SK-N-SH treated with all-trans-retinoic acid at 6 μM for 48 hours (cell line): Measurements from ENCODE around the gene FNDC11.

Source experiments
- ATAC-seq: fragments of 200-7000 bp; cut with Tn5 transposase; 3 replicates; pipeline ENCODE4 v1.9.1; 2020; ENCODE audit warnings: mild to moderate bottlenecking, moderate library complexity
- ARNTL ChIP-seq: fragments of 450-650 bp; formaldehyde crosslinking; IDR thresholded peaks from 2 replicates; pipeline ENCODE4 v1.5.0; 2020; ENCODE audit warnings: low read depth, mild to moderate bottlenecking, moderate library complexity, borderline replicate concordance
- BACH2 ChIP-seq: fragments of 250-450 bp; sonication (Bioruptor Pico); IDR thresholded peaks from 2 replicates; pipeline ENCODE4 v1.9.0; 2021; ENCODE audit warnings: mild to moderate bottlenecking, borderline replicate concordance
- CREB5 ChIP-seq: fragments of 250-450 bp; sonication (Bioruptor Pico); IDR thresholded peaks from 2 replicates; pipeline ENCODE4 v1.5.1; 2020; ENCODE audit warnings: low read depth, mild to moderate bottlenecking, moderate library complexity
- CSDC2 ChIP-seq: fragments of 250-450 bp; sonication (Bioruptor Pico); IDR thresholded peaks from 2 replicates; pipeline ENCODE4 v1.5.0; 2020; ENCODE audit warnings: mild to moderate bottlenecking, moderate library complexity
- CSRNP3 ChIP-seq: fragments of 250-450 bp; sonication (Bioruptor Pico); IDR thresholded peaks from 2 replicates; pipeline ENCODE4 v1.5.1; 2021; ENCODE audit warnings: mild to moderate bottlenecking, moderate library complexity
- ESRRG ChIP-seq: fragments of 250-450 bp; sonication (Bioruptor Pico); IDR thresholded peaks from 2 replicates; pipeline ENCODE4 v1.6.1; 2021; ENCODE audit warnings: mild to moderate bottlenecking
- ISL1 ChIP-seq: fragments of 250-450 bp; sonication (Bioruptor Pico); IDR thresholded peaks from 2 replicates; pipeline ENCODE4 v2.1.2; 2022; ENCODE audit warnings: mild to moderate bottlenecking, moderate library complexity
- OSR1 ChIP-seq: fragments of 250-450 bp; sonication (Bioruptor Pico); IDR thresholded peaks from 2 replicates; pipeline ENCODE4 v1.8.0; 2022; ENCODE audit warnings: moderate library complexity, mild to moderate bottlenecking, inconsistent platforms
- PATZ1 ChIP-seq: fragments of 250-450 bp; sonication (Bioruptor Pico); IDR thresholded peaks from 2 replicates; pipeline ENCODE4 v1.8.0; 2020; ENCODE audit warnings: mild to moderate bottlenecking, moderate library complexity, borderline replicate concordance
- POU6F1 ChIP-seq: fragments of 250-450 bp; sonication (Bioruptor Pico); IDR thresholded peaks from 2 replicates; pipeline ENCODE4 v1.8.0; 2021; ENCODE audit warnings: low read depth, mild to moderate bottlenecking, moderate library complexity, borderline replicate concordance
- RARB ChIP-seq: fragments of 250-450 bp; sonication (Bioruptor Pico); IDR thresholded peaks from 2 replicates; pipeline ENCODE4 v1.8.0; 2021; ENCODE audit warnings: mild to moderate bottlenecking, moderate library complexity
- SNAI2 ChIP-seq: fragments of 250-450 bp; sonication (Bioruptor Pico); IDR thresholded peaks from 2 replicates; pipeline ENCODE4 v1.5.0; 2020; ENCODE audit warnings: mild to moderate bottlenecking, moderate library complexity
- TCF4 ChIP-seq: fragments of 250-450 bp; sonication (Bioruptor Pico); IDR thresholded peaks from 2 replicates; pipeline ENCODE4 v1.8.0; 2021; ENCODE audit warnings: mild to moderate bottlenecking, moderate library complexity, borderline replicate concordance
- TOX ChIP-seq: fragments of 250-450 bp; sonication (Bioruptor Pico); IDR thresholded peaks from 2 replicates; pipeline ENCODE4 v1.8.0; 2021; ENCODE audit warnings: mild to moderate bottlenecking, moderate library complexity, borderline replicate concordance
- TSHZ2 ChIP-seq: fragments of 250-450 bp; sonication (Bioruptor Pico); IDR thresholded peaks from 2 replicates; pipeline ENCODE4 v1.5.0; 2020; ENCODE audit warnings: mild to moderate bottlenecking, moderate library complexity
- ZC3H10 ChIP-seq: fragments of 250-450 bp; sonication (Bioruptor Pico); IDR thresholded peaks from 2 replicates; pipeline ENCODE4 v1.5.1; 2021; ENCODE audit warnings: mild to moderate bottlenecking, moderate library complexity
- ZFP3 ChIP-seq: fragments of 250-450 bp; sonication (Bioruptor Pico); IDR thresholded peaks from 2 replicates; pipeline ENCODE4 v1.5.0; 2020; ENCODE audit warnings: mild to moderate bottlenecking, moderate library complexity
- ZNF565 ChIP-seq: fragments of 450-650 bp; formaldehyde crosslinking; conservative IDR thresholded peaks from 2 replicates; pipeline ENCODE4 v1.5.0; 2020; ENCODE audit warnings: low read depth, mild to moderate bottlenecking, moderate library complexity
- ZNF70 ChIP-seq: fragments of 450-650 bp; formaldehyde crosslinking; IDR thresholded peaks from 2 replicates; pipeline ENCODE4 v1.5.0; 2020; ENCODE audit warnings: mild to moderate bottlenecking, moderate library complexity
- ZNF8 ChIP-seq: fragments of 450-650 bp; formaldehyde crosslinking; IDR thresholded peaks from 2 replicates; pipeline ENCODE4 v1.5.0; 2020; ENCODE audit warnings: mild to moderate bottlenecking, moderate library complexity

FNDC11 gene

GRCh38 chr20:63573647-63574131 lies 19.7 kb downstream of the FNDC11 start:
- no peak for TF ChIP-seq ZNF8 (CRISPR knock-in tag)
- no peak for TF ChIP-seq TOX
- TF ChIP-seq ESRRG (CRISPR knock-in tag): no peak
- TF ChIP-seq PATZ1 (CRISPR knock-in tag): no peak
- no peak for TF ChIP-seq ZNF70 (CRISPR knock-in tag)
- no peak for TF ChIP-seq SNAI2 (CRISPR knock-in tag)
- TF ChIP-seq BACH2 (CRISPR knock-in tag): no peak
- TF ChIP-seq POU6F1: no peak
- peak; percentile 58 for ATAC-seq

GRCh38 chr20:63574156-63574828 lies 20.3 kb downstream of the FNDC11 start, which contains the start of gene HELZ2:
Gene HELZ2 (minus strand): TSS chr20:63574239. CDS start chr20:63572385, 1,854 bp downstream.
- TF ChIP-seq RARB (CRISPR knock-in tag): no peak
- TF ChIP-seq BACH2 (CRISPR knock-in tag): no peak
- no peak for TF ChIP-seq ARNTL
- no peak for TF ChIP-seq CSRNP3 (CRISPR knock-in tag)
- no peak for TF ChIP-seq ZFP3 (CRISPR knock-in tag)
- no peak for TF ChIP-seq ZNF70 (CRISPR knock-in tag)
- no peak for TF ChIP-seq ZC3H10
- TF ChIP-seq ZNF8 (CRISPR knock-in tag): no peak
- TF ChIP-seq TSHZ2 (CRISPR knock-in tag): no peak
- TF ChIP-seq TOX: no peak
- TF ChIP-seq OSR1 (CRISPR knock-in tag): no peak
- no peak for TF ChIP-seq ISL1 (CRISPR knock-in tag)
- TF ChIP-seq SNAI2 (CRISPR knock-in tag): no peak
- no peak for TF ChIP-seq TCF4 (CRISPR knock-in tag)
- TF ChIP-seq, all 23 proteins: peak for 0
- ATAC-seq: peak; percentile 92

GRCh38 chr20:63574829-63575743 lies 21.1 kb downstream of the FNDC11 start:
- no peak for ATAC-seq
- TF ChIP-seq ZFP3 (CRISPR knock-in tag) (no peak), SNAI2 (CRISPR knock-in tag) (no peak)
- TF ChIP-seq, all 23 proteins: peak for 0

GRCh38 chr20:63576311-63576710 lies 22.4 kb downstream of the FNDC11 start:
- ATAC-seq: no peak
- no peak for TF ChIP-seq ZNF8 (CRISPR knock-in tag)
- no peak for TF ChIP-seq CSRNP3 (CRISPR knock-in tag)
- TF ChIP-seq ZNF70 (CRISPR knock-in tag): no peak
- TF ChIP-seq CSDC2 (CRISPR knock-in tag): no peak
- no peak for TF ChIP-seq ZFP3 (CRISPR knock-in tag)
- no peak for TF ChIP-seq POU6F1
- no peak for TF ChIP-seq TOX
- no peak for TF ChIP-seq ZNF565 (CRISPR knock-in tag)
- TF ChIP-seq RARB (CRISPR knock-in tag): no peak
- TF ChIP-seq TCF4 (CRISPR knock-in tag): no peak
- no peak for TF ChIP-seq BACH2 (CRISPR knock-in tag)
- TF ChIP-seq CREB5: no peak
